GM19351 (cell line): ENCODE measurements around the gene PHF11.
"Not testable (repeated sequence)": the region's sequence is repeated elsewhere in the genome, so short reads cannot be mapped to it uniquely, and the experiment has no call there.

Source experiments
- ATAC-seq: cut with Tn5 transposase; IDR thresholded peaks from one replicate; pipeline ENCODE4 v1.9.1; 2021; ENCODE audit warnings: mild to moderate bottlenecking, moderate library complexity; ENCODE audit not compliant: unreplicated experiment

The PHF11 gene

DNA sequence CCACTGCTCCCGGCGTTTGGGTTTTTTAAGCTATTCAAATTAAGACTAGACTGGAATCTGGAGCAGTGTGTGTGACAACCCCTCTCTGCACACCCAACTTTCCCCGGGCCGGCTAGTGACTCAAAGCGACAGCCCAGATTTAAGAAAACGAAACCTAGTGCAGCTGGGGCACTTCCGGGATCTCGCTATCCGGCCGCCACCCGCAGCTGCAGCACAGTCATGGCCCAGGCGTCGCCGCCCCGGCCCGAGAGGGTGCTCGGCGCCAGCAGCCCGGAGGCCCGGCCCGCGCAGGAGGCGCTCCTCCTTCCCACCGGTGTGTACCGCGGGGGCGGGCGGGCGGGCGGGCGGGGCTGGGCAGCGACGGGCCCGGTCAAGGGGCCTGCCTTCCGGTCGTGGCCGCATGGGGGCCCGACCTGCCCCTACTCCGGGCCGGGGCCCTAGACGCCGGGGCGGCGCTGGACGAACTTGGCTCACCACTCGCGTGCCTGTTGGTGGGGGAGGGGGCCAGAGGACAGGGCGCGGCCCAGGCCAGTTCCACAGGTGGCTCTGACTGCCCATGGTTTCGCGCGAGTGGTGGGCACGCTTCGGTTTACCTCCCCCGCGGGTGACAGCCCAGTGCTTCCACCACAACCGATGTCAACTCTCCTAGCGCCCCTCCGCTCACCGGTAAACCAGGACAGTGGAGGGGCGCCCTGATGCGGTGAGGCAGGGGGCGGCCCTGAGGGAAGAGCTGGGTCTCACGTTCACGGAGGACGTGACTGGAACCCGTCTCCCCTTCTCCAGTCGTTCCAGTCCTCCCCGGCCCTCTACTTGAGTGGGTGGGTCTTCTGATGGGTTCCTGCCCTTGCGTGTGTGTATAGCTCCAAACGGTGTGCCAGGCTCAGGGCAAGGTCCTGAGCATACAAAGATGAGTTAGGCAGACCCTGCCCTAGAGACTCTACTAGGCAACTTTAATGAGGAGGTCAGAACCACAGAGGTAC is at the start of gene PHF11:
Gene PHF11, plus strand, starts transcription at position 171 of the 980 bp plus-strand sequence. Its CDS starts 49 bp downstream, at position 220.
- ATAC-seq = peak; percentile 84

DNA sequence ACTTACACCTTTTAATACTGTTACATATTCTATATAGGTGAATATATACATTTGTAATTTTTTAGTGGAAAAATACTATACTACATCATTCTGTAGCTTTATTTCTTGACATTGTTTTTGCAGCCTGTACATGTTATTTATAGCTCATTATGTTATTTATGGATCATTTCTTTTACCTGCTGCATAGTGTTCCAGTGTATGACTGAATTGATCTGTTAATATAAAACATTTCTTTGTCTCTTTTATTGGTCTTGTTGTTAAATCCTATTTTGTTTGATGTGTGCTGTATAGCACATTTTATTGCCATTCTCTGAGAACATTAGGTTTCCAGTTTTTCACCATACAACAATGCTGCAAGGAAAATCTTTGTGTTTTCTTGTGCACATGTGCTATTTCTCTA is 49.3 kb upstream of the PHF11 start:
- no peak for ATAC-seq

GRCh38 chr13:49448753-49449152 is 47.0 kb upstream of the PHF11 start:
- ATAC-seq = no peak

DNA sequence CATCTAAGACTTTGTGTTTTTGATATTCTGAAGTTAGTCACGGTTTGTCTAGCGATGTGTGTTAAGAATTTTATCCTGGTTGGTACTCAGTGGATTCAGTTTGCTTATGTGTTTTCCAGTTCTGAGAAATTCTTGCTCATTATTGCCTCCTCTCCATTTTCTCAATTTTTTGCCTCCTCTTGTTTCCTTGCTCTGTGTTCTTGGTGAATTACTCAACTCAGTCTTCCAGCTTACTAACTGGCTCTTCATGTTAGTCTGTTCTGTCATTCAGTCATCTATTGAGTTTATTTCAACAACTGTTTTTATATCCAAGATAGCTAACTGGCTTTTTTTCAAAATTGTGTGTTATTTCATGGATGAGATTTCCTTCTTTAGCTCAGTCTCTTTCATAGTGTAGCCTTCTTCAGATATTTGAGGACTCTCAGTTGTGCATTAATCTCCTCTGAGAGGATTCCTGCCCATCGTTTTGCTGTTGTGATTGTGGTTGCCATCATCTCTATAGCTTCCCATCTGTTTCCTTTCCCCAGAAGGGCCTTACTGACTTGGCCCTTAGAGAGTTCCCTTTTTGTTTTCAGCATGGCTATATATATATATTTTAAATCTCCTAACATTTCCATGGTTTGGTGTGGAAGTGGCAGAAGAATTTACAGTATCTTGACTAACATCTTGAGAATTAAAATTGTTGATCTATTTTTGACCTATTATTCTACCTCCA is 45.5 kb upstream of the PHF11 start:
- no peak for ATAC-seq

- ATAC-seq = no peak
Observed at GRCh38 chr13:49452725-49453457, 42.9 kb upstream of the PHF11 start.

DNA sequence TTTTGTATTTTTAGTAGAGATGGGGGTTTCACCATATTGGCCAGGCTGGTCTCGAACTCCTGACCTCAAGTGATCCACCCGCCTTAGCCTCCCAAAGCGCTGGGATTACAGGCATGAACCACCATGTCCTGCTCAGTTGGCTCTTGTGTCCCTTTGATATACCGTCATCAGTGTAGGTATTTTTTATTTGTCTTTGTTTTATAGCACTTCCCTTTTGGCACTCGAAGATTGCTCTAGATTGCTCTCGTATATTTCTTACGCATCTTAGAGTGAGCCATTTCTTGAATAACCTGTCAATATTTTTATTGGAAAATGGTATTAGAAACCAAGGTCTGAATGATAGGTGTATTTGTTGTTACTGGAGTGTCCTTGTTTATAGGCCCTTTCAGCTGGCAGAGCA is 42.3 kb upstream of the PHF11 start:
- no peak for ATAC-seq

DNA sequence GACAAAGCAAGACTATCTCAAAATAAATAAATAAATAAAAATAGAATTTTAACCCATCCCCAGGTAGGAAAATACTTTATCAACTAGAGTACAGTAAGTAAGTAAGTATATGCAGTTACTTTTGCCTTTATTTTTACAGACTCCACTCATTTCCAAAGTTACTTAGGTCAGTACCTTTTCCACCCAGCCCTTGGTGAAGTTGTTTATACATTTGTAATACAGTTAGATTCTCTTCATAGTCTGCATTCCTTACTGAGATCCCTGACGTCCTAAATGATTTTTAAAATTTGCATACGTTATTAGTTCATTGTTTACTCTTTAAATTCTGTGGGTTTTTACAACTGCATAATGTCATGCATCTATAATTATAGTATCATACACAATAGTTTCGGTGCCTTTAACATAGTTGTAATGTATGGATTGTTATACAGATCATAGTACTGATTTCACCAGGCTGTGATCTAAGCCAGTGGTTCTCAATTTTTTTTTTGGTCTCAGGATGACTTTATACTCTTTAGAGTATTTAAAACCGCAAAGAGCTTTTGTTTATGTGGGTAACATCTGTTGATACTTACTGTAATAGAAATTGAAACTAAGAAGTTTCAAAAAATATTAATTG is 41.3 kb upstream of the PHF11 start:
- peak; percentile 98 for ATAC-seq

GRCh38 chr13:49455007-49455398 is 40.8 kb upstream of the PHF11 start:
- ATAC-seq = no peak

GRCh38 chr13:49456156-49456555 is 39.6 kb upstream of the PHF11 start:
- ATAC-seq = no peak

- no peak for ATAC-seq
Observed at GRCh38 chr13:49457221-49457620, 38.5 kb upstream of the PHF11 start.

DNA sequence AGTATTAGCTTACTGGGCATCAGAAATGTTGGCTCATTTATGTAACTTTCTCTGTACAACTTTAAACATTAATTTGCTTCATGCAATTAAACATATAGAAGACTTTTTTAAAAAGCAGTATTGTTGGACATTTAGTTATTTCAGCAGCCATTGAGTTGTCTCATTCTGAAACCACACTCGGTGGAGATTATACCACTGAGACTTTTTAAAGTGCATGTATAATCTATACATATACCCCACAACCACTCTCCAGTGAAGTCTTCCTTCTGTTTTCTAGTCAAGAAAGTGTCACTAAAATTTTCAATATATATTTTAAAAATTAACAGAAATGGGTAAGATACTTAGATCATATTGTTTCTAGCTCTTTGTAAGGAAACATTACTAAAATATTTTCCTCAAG is 36.2 kb upstream of the PHF11 start:
- ATAC-seq = no peak

GRCh38 chr13:49464085-49464484 is 31.7 kb upstream of the PHF11 start:
- ATAC-seq = no peak

- no peak for ATAC-seq
Observed at GRCh38 chr13:49464621-49465325, 31.0 kb upstream of the PHF11 start.

DNA sequence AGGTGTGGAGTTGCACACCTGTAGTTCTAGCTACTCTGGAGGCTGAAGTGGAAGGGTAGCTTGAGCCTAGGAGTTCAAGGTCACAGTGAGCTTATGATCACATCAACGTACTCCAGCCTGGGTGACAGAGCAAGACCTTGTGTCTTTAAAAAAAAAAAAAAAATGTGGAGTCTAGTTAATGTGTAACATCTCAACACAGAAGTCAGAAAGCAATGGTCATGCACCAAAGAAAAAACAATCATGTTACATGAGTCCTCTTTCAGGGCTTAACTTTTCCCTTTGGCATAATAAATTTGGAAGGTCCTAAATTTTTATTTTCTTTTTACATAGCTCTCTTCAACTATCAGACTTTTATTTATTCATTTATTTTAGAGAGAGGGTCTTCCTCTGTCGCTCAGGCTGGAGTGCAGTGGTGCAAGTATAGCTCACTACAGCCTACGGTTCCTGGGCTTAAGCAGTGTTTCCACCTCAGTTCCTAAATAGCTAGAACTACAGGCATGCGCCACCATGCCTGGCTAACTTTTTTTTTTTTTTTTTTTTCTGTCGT is 29.4 kb upstream of the PHF11 start:
- no peak for ATAC-seq

DNA sequence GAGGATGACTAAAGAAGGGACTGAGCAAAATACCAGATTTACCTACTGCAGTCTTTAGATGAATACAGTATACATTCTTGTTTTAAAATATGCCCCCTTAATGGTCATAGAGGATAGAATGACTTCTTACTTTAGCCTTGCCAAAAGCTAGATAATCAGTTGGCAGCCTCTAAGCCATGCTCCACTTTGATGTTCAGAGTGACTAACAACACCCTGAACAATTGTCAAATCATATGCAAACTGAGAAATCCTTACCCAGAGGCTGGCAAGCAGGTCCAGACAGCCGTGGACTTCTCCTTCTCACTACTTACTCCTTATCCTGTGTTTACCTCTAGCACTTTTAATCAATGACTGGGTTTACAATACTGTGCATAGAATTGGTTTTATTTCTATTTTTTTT is 23.6 kb upstream of the PHF11 start:
- ATAC-seq = no peak

GRCh38 chr13:49476529-49476928 is 19.2 kb upstream of the PHF11 start:
- no peak for ATAC-seq

DNA sequence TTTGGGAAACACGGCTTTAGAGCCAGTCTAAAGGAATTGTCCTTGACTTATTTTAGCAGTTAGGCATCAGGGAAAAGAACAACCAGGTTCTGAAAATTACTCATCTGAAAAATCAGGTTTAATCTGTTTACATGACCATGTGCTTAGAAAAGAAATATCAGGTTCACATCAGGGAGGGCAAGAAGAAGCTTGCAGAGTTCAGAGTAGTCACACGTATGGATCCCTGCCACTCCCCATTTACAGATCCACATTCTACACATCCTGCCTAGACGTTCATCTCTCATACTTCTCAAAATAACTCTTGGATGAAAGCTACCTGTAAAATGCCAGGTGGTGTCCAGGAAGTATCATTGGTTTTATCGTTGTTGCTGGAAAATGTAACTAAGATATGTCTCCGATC is 14.0 kb upstream of the PHF11 start:
- no peak for ATAC-seq

- no peak for ATAC-seq
Observed at GRCh38 chr13:49488563-49488962, 7.2 kb upstream of the PHF11 start.

DNA sequence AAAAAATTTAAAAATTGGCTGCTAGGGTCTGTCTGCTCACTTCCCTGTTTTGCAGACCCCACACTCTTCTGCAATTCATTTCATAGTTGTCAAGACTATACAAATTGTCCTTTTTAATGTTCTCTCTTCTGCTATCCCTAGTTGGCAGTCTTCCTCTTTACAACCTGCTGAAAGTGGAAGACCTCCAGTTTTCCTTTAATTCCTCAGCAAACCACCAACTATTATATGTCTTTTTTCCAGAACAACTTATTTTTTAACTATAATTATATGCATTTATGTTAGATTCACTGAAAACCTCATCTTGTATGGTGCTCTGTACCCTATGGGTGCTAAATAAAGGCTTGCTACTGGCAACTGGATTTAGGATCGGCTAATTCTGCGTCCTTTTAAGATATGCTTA is 1.1 kb upstream of the PHF11 start:
- no peak for ATAC-seq

GRCh38 chr13:49496837-49497236 is 1.1 kb downstream of the PHF11 start:
- not testable (repeated sequence) for ATAC-seq
